DND-41 (cell line): Measurements from ENCODE around the gene NRSN1.

Experiments
- ATAC-seq: fragments of 200-7000 bp; cut with Tn5 transposase; 3 replicates; pipeline ENCODE4 v1.9.1; 2021; ENCODE audit warnings: low read depth; ENCODE audit not compliant: insufficient read depth
- DNase-seq: peaks from one replicate; pipeline ENCODE4 v3.0.0-alpha.2; 2020
- H2AFZ ChIP-seq: 2 replicates; pipeline ENCODE4 v1.6.0; 2012; ENCODE audit warnings: low read depth, low read length
- H3K27ac ChIP-seq: 2 replicates; pipeline ENCODE4 v1.5.1; 2012; ENCODE audit warnings: low read length, inconsistent platforms
- H3K27me3 ChIP-seq: fragments of 200-600 bp; sonication (generic); 2 replicates; pipeline ENCODE4 v1.6.0; 2012; ENCODE audit warnings: low read length, mild to moderate bottlenecking, inconsistent platforms; ENCODE audit not compliant: insufficient read depth, poor library complexity
- H3K36me3 ChIP-seq: 2 replicates; pipeline ENCODE4 v1.5.1; 2012; ENCODE audit warnings: low read length, inconsistent platforms; ENCODE audit not compliant: insufficient read depth
- H3K4me1 ChIP-seq: 2 replicates; pipeline ENCODE4 v1.5.1; 2012; ENCODE audit warnings: mild to moderate bottlenecking, low read length; ENCODE audit not compliant: insufficient read depth
- H3K4me2 ChIP-seq: 2 replicates; pipeline ENCODE4 v1.6.0; 2012; ENCODE audit warnings: mild to moderate bottlenecking, moderate library complexity, low read length, inconsistent platforms; ENCODE audit not compliant: insufficient read depth
- H3K4me3 ChIP-seq, 2 experiments: fragments of 200-600 bp in 1 of 2; shearing (Covaris generic) in 1 of 2; 2 replicates each; pipeline ENCODE4 v1.5.1; 2012 to 2016; ENCODE audit warnings: inconsistent platforms in 2 of 2, low read length in 2 of 2, mild to moderate bottlenecking in 2 of 2, low read depth in 1 of 2, moderate library complexity in 1 of 2
- H3K79me2 ChIP-seq: 2 replicates; pipeline ENCODE4 v1.6.0; 2012; ENCODE audit warnings: low read length, inconsistent platforms; ENCODE audit not compliant: insufficient read depth
- H3K9ac ChIP-seq: 2 replicates; pipeline ENCODE4 v1.6.0; 2012; ENCODE audit warnings: low read depth, mild to moderate bottlenecking, inconsistent platforms, low read length, moderate library complexity
- H3K9me3 ChIP-seq: 2 replicates; pipeline ENCODE4 v1.5.1; 2012; ENCODE audit warnings: low read length, moderate library complexity, mild to moderate bottlenecking, inconsistent platforms; ENCODE audit not compliant: insufficient read depth, severe bottlenecking
- H4K20me1 ChIP-seq: 2 replicates; pipeline ENCODE4 v1.6.0; 2012; ENCODE audit warnings: low read length; ENCODE audit not compliant: insufficient read depth
- EZH2 ChIP-seq: IDR thresholded peaks from 3 replicates; pipeline ENCODE4 v1.6.1; 2012; ENCODE audit warnings: borderline replicate concordance, low read depth, mild to moderate bottlenecking, moderate library complexity, low read length, inconsistent platforms; ENCODE audit not compliant: severe bottlenecking
- TF ChIP-seq, protein P1 (sequence below): IDR thresholded peaks from 2 replicates; pipeline ENCODE4 v1.5.1; 2012; ENCODE audit warnings: borderline replicate concordance, low read length, moderate library complexity, mild to moderate bottlenecking; ENCODE audit not compliant: poor library complexity, severe bottlenecking; ENCODE audit errors: extremely low read depth

Gene NRSN1

GRCh38 chr6:24100024-24100769 lies 25.8 kb upstream of the NRSN1 start:
- H3K79me2 ChIP-seq: no peaks in the 10 kb centered on the region
- no peaks in the 10 kb centered on the region for H4K20me1 ChIP-seq
- DNase-seq (no peak), ATAC-seq (no peak)
- H3K27ac ChIP-seq: no peak overlapping the region
- H3K4me1 ChIP-seq: no peaks in the 10 kb centered on the region
- H3K4me3 ChIP-seq: no peak overlapping the region
- H3K27me3 ChIP-seq: no peaks in the 10 kb centered on the region
- H3K4me2 ChIP-seq: no peak overlapping the region
- H3K9me3 ChIP-seq: no peaks in the 10 kb centered on the region
- H3K36me3 ChIP-seq: no peaks in the 10 kb centered on the region
- no peak for TF ChIP-seq EZH2
- TF ChIP-seq, protein P1, sequence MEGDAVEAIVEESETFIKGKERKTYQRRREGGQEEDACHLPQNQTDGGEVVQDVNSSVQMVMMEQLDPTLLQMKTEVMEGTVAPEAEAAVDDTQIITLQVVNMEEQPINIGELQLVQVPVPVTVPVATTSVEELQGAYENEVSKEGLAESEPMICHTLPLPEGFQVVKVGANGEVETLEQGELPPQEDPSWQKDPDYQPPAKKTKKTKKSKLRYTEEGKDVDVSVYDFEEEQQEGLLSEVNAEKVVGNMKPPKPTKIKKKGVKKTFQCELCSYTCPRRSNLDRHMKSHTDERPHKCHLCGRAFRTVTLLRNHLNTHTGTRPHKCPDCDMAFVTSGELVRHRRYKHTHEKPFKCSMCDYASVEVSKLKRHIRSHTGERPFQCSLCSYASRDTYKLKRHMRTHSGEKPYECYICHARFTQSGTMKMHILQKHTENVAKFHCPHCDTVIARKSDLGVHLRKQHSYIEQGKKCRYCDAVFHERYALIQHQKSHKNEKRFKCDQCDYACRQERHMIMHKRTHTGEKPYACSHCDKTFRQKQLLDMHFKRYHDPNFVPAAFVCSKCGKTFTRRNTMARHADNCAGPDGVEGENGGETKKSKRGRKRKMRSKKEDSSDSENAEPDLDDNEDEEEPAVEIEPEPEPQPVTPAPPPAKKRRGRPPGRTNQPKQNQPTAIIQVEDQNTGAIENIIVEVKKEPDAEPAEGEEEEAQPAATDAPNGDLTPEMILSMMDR: no peak
- H3K9ac ChIP-seq: no peak overlapping the region
- H2AFZ ChIP-seq: no peak overlapping the region

GRCh38 chr6:24100770-24101155 lies 25.3 kb upstream of the NRSN1 start:
- H2AFZ ChIP-seq: no peak overlapping the region
- no peak for ATAC-seq

GRCh38 chr6:24105191-24105590 lies 20.8 kb upstream of the NRSN1 start:
- H3K4me3 ChIP-seq: no peak overlapping the region
- H4K20me1 ChIP-seq: no peaks in the 10 kb centered on the region
- no peak overlapping the region for H3K4me2 ChIP-seq
- TF ChIP-seq, protein P1: no peak
- TF ChIP-seq EZH2: no peak
- no peaks in the 10 kb centered on the region for H3K79me2 ChIP-seq
- DNase-seq: no peak
- ATAC-seq: no peak
- H3K36me3 ChIP-seq: no peaks in the 10 kb centered on the region
- H3K9ac ChIP-seq: no peak overlapping the region
- no peaks in the 10 kb centered on the region for H3K4me1 ChIP-seq
- no peaks in the 10 kb centered on the region for H3K9me3 ChIP-seq
- H3K27me3 ChIP-seq: no peaks in the 10 kb centered on the region
- H2AFZ ChIP-seq: no peak overlapping the region
- H3K27ac ChIP-seq: no peak overlapping the region

More at GRCh38 chr6:24100770-24101155, 25.3 kb upstream of the NRSN1 start:
- H3K27me3 ChIP-seq: no peaks in the 10 kb centered on the region
- no peaks in the 10 kb centered on the region for H3K4me1 ChIP-seq
- TF ChIP-seq EZH2: no peak
- H3K9ac ChIP-seq: no peak overlapping the region
- no peaks in the 10 kb centered on the region for H4K20me1 ChIP-seq
- no peak overlapping the region for H3K4me3 ChIP-seq
- H3K36me3 ChIP-seq: no peaks in the 10 kb centered on the region
- no peak overlapping the region for H3K27ac ChIP-seq
- DNase-seq: no peak
- H3K79me2 ChIP-seq: no peaks in the 10 kb centered on the region
- no peak overlapping the region for H3K4me2 ChIP-seq
- H3K9me3 ChIP-seq: no peaks in the 10 kb centered on the region

- Histone ChIP-seq H3K79me2 (no peaks in the 10 kb centered on the region), H3K4me2 (no peak overlapping the region), H3K27me3 (no peaks in the 10 kb centered on the region), H3K4me3 (no peak overlapping the region), H3K9me3 (no peaks in the 10 kb centered on the region), H3K27ac (no peak overlapping the region), H2AFZ (no peak overlapping the region), H4K20me1 (no peaks in the 10 kb centered on the region), H3K9ac (no peak overlapping the region), H3K36me3 (no peaks in the 10 kb centered on the region), H3K4me1 (no peaks in the 10 kb centered on the region)
- ATAC-seq (no peak), DNase-seq (no peak)
- TF ChIP-seq EZH2: no peak
- TF ChIP-seq, protein P1: no peak
These were observed 19.7 kb upstream of the NRSN1 start for GRCh38 chr6:24106291-24106690.
